Left lung (tissue), 10 donors: ENCODE data around the gene FOXR1. TPM values are rescaled to one million over a fixed set of nuclear protein-coding genes. Genes with fewer than 3 reads are reported as not detected.

Source experiments
- ATAC-seq: fragments of 200-7000 bp; cut with Tn5 transposase; one replicate; pipeline ENCODE4 v1.9.1; 2020; ENCODE audit warnings: moderate library complexity
- DNase-seq, 4 donors: peaks; one replicate each; pipeline ENCODE4 v3.0.0-alpha.2; 2013 to 2020
- H3K27ac ChIP-seq, 2 donors: fragments of 200-600 bp; sonication (generic) in 1 of 2; one replicate each; pipeline versions ENCODE4 v1.5.0 to v1.8.0; 2020 to 2021
- H3K27me3 ChIP-seq, 2 donors: fragments of 200-600 bp; sonication (generic) in 1 of 2; one replicate each; pipeline versions ENCODE4 v1.5.0 to v1.8.0; 2020 to 2021
- H3K36me3 ChIP-seq, 2 donors: fragments of 200-600 bp; sonication (generic) in 1 of 2; one replicate each; pipeline versions ENCODE4 v1.5.0 to v1.8.0; 2020 to 2021
- H3K4me1 ChIP-seq, 2 donors: fragments of 200-600 bp; one replicate each; pipeline ENCODE4 v1.8.0; 2021
- H3K4me3 ChIP-seq, 2 donors: fragments of 200-600 bp; sonication (generic) in 1 of 2; one replicate each; pipeline versions ENCODE4 v1.5.0 to v1.8.0; 2020 to 2021; ENCODE audit warnings: mild to moderate bottlenecking in 1 of 2
- H3K9me3 ChIP-seq, 2 donors: fragments of 200-600 bp; sonication (generic) in 1 of 2; one replicate each; pipeline versions ENCODE4 v1.5.0 to v1.8.0; 2020 to 2021
- CTCF ChIP-seq, 2 donors: fragments of 200-600 bp; sonication (generic) in 1 of 2; IDR thresholded peaks; one replicate each; pipeline versions ENCODE4 v1.5.0 to v1.8.0; 2021; ENCODE audit warnings: antibody characterized with exemption in 2 of 2
- intact Hi-C, 2 donors: fragments of 100-400 bp; cut with DNase I; formaldehyde crosslinking; loops; one replicate each; pipeline versions ENCODE4 v1.11.2 to v1.14.2; 2022
- polyA plus RNA-seq, 6 donors: library from polyadenylated mRNA; unstranded; fragments of 120-200 nt; gene quantifications; one replicate each; pipeline ENCODE4 v1.2.1, GENCODE V29; 2013; ENCODE audit not compliant: insufficient read length in 6 of 6
- total RNA-seq, 2 donors: library from RNA; stranded (reverse); fragmentation: NEBNext Ultra II Directional; extraction: Animal tissue kit (Norgen Biotek cat#: 25700); gene quantifications; one replicate each; pipeline ENCODE4 v1.2.1, GENCODE V29; 2021
- donor health status: DM: no; HTN: yes; CAD: no.
- donor health status: DM: no; HTN: no; CAD: no.

FOXR1 gene
- total and polyA plus RNA-seq, 8 donors, result not detected

- peak in 1 of 4 donors; percentile 41 for DNase-seq
- TF ChIP-seq CTCF (IDR thresholded peaks at IDR 0.05), result no peak
- Histone ChIP-seq H3K27ac (peak overlapping the region; percentile 63 to 80), H3K27me3 (no peaks in the 10 kb centered on the region), H3K4me3 (peak overlapping the region; percentile 87 to 98), H3K4me1 (peaks cover 4 to 38% of the 10 kb centered on the region in 2 donors), H3K9me3 (no peaks in the 10 kb centered on the region), H3K36me3 (peaks cover 0 to 45% of the 10 kb centered on the region in 2 donors)
- ATAC-seq, result peak; percentile 63
- intact Hi-C loops, result no loop called here
Measured at GRCh38 chr11:118998822-118999221, 27.3 kb downstream of the FOXR1 start.

GRCh38 chr11:119000906-119001305 is 29.3 kb downstream of the FOXR1 start:
- Histone ChIP-seq H3K27me3 (no peaks in the 10 kb centered on the region), H3K9me3 (no peaks in the 10 kb centered on the region), H3K36me3 (peaks cover 0 to 63% of the 10 kb centered on the region in 2 donors), H3K4me3 (no peak overlapping the region), H3K4me1 (peaks cover 4 to 38% of the 10 kb centered on the region in 2 donors), H3K27ac (no peak overlapping the region)
- intact Hi-C loops, result no loop called here
- DNase-seq (no peak), ATAC-seq (no peak)
- no peak for TF ChIP-seq CTCF (IDR thresholded peaks at IDR 0.05)

GRCh38 chr11:119006656-119007055 is 35.1 kb downstream of the FOXR1 start:
- no peak for TF ChIP-seq CTCF (IDR thresholded peaks at IDR 0.05)
- Histone ChIP-seq H3K4me1 (no peaks in the 10 kb centered on the region), H3K27ac (no peak overlapping the region), H3K4me3 (no peak overlapping the region), H3K9me3 (no peaks in the 10 kb centered on the region), H3K36me3 (peaks cover 0 to 97% of the 10 kb centered on the region in 2 donors), H3K27me3 (no peaks in the 10 kb centered on the region)
- no peak for ATAC-seq
- intact Hi-C loops, result no loop called here
- DNase-seq, result no peak

- TF ChIP-seq CTCF (IDR thresholded peaks at IDR 0.05), result no peak
- Histone ChIP-seq H3K36me3 (peaks cover 4 to 98% of the 10 kb centered on the region in 2 donors), H3K4me1 (peaks cover under 1 to 12% of the 10 kb centered on the region in 2 donors), H3K27me3 (no peaks in the 10 kb centered on the region), H3K9me3 (no peaks in the 10 kb centered on the region), H3K27ac (no peak overlapping the region), H3K4me3 (no peak overlapping the region)
- ATAC-seq, result no peak
- DNase-seq, result no peak
- intact Hi-C loops, result no loop called here
Measured at GRCh38 chr11:119011476-119012053, 40.0 kb downstream of the FOXR1 start.

- H3K4me3 ChIP-seq, result no peak overlapping the region
- intact Hi-C loops, result no loop called here
Measured at GRCh38 chr11:119012629-119013170, 41.1 kb downstream of the FOXR1 start.

More at GRCh38 chr11:119012629-119013170, 41.1 kb downstream of the FOXR1 start:
- Histone ChIP-seq H3K9me3 (no peaks in the 10 kb centered on the region), H3K27ac (no peak overlapping the region), H3K27me3 (no peaks in the 10 kb centered on the region), H3K4me1 (peaks cover 10 to 21% of the 10 kb centered on the region in 2 donors), H3K36me3 (peaks cover 4 to 93% of the 10 kb centered on the region in 2 donors)
- ATAC-seq (no peak), DNase-seq (no peak)
- TF ChIP-seq CTCF (IDR thresholded peaks at IDR 0.05), result no peak
